HFF-Myc (cell line): ENCODE measurements around the gene SLC35F1.

ENCODE experiments used
- DNase-seq: peaks from one replicate; pipeline ENCODE4 v3.0.0-alpha.2; 2011; ENCODE audit warnings: low read depth; ENCODE audit errors: extremely low read depth
- H3K4me3 ChIP-seq: replicated peaks from 2 replicates; pipeline ENCODE4 v1.5.1; 2011; ENCODE audit warnings: low read depth, mild to moderate bottlenecking, control low read depth, low read length
- TF ChIP-seq, protein P1 (sequence below): IDR thresholded peaks from 2 replicates; pipeline ENCODE4 v1.5.1; 2012; ENCODE audit warnings: mild to moderate bottlenecking, low read depth, low read length, control low read depth; ENCODE audit errors: missing control alignments

Gene SLC35F1

DNA sequence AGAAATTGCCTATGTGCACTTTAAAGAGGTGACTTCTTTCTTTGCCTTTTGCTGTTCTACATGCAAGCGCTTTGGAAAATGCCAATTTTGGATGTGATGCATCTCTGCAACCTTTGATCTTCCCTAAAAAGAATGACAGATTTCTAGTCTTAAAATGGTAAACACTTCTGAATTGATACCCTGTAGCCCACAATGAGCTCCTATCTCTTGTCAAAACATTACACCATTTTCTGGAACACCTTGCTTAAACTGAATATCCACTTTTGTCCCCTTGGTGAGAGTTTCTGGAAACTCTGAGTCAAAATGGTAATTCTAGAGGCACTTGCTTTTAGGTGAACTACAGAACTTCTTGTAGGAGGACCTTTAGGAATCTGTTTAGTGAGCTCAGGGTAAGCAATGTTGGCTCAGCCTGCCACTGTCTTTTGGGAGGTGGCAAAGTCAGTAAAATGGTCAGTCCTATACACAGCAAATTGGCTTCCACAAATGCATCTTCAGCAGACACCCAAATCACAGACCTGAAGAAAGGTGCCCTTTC is 216.5 kb downstream of the SLC35F1 start:
- TF ChIP-seq, protein P1, sequence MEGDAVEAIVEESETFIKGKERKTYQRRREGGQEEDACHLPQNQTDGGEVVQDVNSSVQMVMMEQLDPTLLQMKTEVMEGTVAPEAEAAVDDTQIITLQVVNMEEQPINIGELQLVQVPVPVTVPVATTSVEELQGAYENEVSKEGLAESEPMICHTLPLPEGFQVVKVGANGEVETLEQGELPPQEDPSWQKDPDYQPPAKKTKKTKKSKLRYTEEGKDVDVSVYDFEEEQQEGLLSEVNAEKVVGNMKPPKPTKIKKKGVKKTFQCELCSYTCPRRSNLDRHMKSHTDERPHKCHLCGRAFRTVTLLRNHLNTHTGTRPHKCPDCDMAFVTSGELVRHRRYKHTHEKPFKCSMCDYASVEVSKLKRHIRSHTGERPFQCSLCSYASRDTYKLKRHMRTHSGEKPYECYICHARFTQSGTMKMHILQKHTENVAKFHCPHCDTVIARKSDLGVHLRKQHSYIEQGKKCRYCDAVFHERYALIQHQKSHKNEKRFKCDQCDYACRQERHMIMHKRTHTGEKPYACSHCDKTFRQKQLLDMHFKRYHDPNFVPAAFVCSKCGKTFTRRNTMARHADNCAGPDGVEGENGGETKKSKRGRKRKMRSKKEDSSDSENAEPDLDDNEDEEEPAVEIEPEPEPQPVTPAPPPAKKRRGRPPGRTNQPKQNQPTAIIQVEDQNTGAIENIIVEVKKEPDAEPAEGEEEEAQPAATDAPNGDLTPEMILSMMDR: no peak
- DNase-seq: no peak
- H3K4me3 ChIP-seq: no peak overlapping the region

DNA sequence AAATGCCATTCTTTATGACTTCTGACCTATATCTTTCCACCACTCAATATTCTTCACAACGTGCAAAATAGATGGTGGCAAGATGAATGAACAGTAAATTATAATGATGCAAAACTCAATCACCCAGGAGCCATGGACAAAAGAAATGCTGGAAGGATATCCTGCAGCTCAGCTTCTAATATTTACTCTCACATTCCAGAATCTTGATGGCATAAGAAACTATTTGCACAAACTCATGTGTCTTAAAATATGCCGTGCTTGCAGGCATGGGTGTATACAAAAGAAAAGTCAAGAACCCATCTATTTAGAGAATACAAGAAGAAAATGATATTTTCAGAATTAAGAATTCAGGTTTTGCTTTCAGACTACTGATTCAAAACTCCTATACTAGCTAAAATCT is 217.8 kb downstream of the SLC35F1 start:
- DNase-seq: no peak
- no peak overlapping the region for H3K4me3 ChIP-seq
- TF ChIP-seq, protein P1: no peak

- TF ChIP-seq, protein P1: no peak
- no peak for DNase-seq
- H3K4me3 ChIP-seq: no peak overlapping the region
Observed at GRCh38 chr6:118128755-118129154, 221.7 kb downstream of the SLC35F1 start.

DNA sequence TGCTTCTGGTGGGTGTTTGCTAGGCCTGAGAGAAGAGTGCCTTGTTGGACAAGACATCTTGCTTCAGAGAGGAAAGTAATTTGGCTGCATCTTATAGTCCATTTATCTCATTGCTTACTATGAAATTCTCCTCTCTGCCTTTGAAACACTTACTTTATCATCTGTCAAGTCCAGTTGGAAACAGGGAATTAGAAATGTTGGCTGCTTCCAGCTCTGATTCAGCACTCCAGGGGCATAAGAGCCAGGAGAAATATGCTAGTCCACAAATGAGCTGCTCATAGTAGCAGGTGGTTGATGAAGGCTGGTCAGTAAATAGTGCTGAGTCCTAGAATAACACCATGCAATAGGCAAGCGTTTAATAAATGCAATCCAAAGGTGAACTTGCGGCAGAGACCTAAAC is 227.1 kb downstream of the SLC35F1 start:
- TF ChIP-seq, protein P1: no peak
- H3K4me3 ChIP-seq: no peak overlapping the region
- no peak for DNase-seq

GRCh38 chr6:118134736-118135135 is 227.7 kb downstream of the SLC35F1 start:
- no peak for DNase-seq
- no peak overlapping the region for H3K4me3 ChIP-seq
- TF ChIP-seq, protein P1: no peak

DNA sequence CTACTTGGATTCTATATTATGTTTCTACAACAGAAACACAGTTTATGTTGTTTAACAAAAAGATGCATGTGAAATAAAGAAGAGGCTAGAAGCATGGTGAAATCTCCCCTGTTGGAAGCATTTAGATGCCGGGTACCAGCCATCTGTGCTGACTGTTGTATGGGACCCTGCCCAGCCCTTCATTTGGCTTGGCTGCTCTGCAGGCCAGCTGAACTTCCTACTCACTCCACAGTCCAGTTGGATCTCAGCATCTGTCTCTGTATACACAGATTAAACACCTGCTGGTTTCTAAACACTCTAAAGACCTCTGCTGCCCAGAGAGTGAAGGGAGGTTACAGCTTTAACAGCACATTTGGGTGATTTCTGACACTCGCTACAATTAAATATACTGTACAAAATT is 228.3 kb downstream of the SLC35F1 start:
- no peak for DNase-seq
- TF ChIP-seq, protein P1: no peak
- H3K4me3 ChIP-seq: no peak overlapping the region

- DNase-seq: no peak
- TF ChIP-seq, protein P1: no peak
- no peak overlapping the region for H3K4me3 ChIP-seq
Observed at GRCh38 chr6:118141211-118141610, 234.1 kb downstream of the SLC35F1 start.
